Mesenchymal stem cell (in vitro differentiated cells and primary cell): ENCODE data around the gene HES7.

Source experiments
- DNase-seq: peaks from one replicate; pipeline ENCODE4 v3.0.0-alpha.2; 2013
- H2AFZ ChIP-seq: one replicate; pipeline ENCODE4 v1.6.1; 2013; ENCODE audit warnings: low read depth, mild to moderate bottlenecking, control low read depth, inconsistent platforms, low read length, moderate library complexity
- H2AK5ac ChIP-seq: 2 replicates; pipeline ENCODE4 v1.6.1; 2013; ENCODE audit warnings: low read length, moderate library complexity, mild to moderate bottlenecking, inconsistent platforms; ENCODE audit not compliant: severe bottlenecking
- H2BK120ac ChIP-seq: one replicate; pipeline ENCODE4 v1.6.1; 2013; ENCODE audit warnings: low read depth, mild to moderate bottlenecking, inconsistent platforms, low read length, moderate library complexity
- H2BK12ac ChIP-seq, 2 experiments: one replicate each; pipeline ENCODE4 v1.6.1; 2013; ENCODE audit warnings: inconsistent platforms in 2 of 2, low read length in 2 of 2, mild to moderate bottlenecking in 2 of 2, moderate library complexity in 2 of 2, control low read depth in 1 of 2
- H2BK15ac ChIP-seq: one replicate; pipeline ENCODE4 v1.6.1; 2013; ENCODE audit warnings: mild to moderate bottlenecking, low read depth, inconsistent platforms; ENCODE audit not compliant: poor library complexity, severe bottlenecking
- H2BK5ac ChIP-seq: 2 replicates; pipeline ENCODE4 v1.6.1; 2013; ENCODE audit warnings: low read depth, mild to moderate bottlenecking, low read length, control low read depth, inconsistent platforms; ENCODE audit not compliant: poor library complexity, severe bottlenecking
- H3K14ac ChIP-seq, 2 experiments: one replicate each; pipeline ENCODE4 v1.6.1; 2013; ENCODE audit warnings: inconsistent platforms in 2 of 2, low read length in 2 of 2, control low read depth in 1 of 2, mild to moderate bottlenecking in 1 of 2, moderate library complexity in 1 of 2
- H3K18ac ChIP-seq, 2 experiments: one replicate each; pipeline ENCODE4 v1.6.1; 2013; ENCODE audit warnings: inconsistent platforms in 2 of 2, low read length in 2 of 2, control low read depth in 1 of 2, low read depth in 1 of 2, mild to moderate bottlenecking in 1 of 2
- H3K23ac ChIP-seq, 2 experiments: one replicate each; pipeline ENCODE4 v1.6.1; 2013; ENCODE audit warnings: inconsistent platforms in 2 of 2, low read length in 2 of 2, mild to moderate bottlenecking in 2 of 2, moderate library complexity in 2 of 2, control low read depth in 1 of 2
- H3K27ac ChIP-seq: 2 replicates; pipeline ENCODE4 v1.5.1; 2013; ENCODE audit warnings: mild to moderate bottlenecking, moderate library complexity, low read length, control low read depth, inconsistent platforms; ENCODE audit not compliant: poor library complexity, severe bottlenecking
- H3K27me3 ChIP-seq, 2 experiments: 2 replicates each; pipeline versions ENCODE4 v1.6.1 to v1.7.0; 2013; ENCODE audit warnings: low read length in 2 of 2, mild to moderate bottlenecking in 2 of 2, moderate library complexity in 2 of 2, control low read depth in 1 of 2, inconsistent platforms in 1 of 2; ENCODE audit not compliant: control insufficient read depth in 1 of 2, insufficient read depth in 1 of 2
- H3K36me3 ChIP-seq, 2 experiments: 2 replicates each; pipeline versions ENCODE4 v1.6.1 to v1.7.0; 2013; ENCODE audit warnings: low read length in 2 of 2, control low read depth in 1 of 2, inconsistent platforms in 1 of 2, low read depth in 1 of 2, mild to moderate bottlenecking in 1 of 2; ENCODE audit not compliant: insufficient read depth in 2 of 2, control insufficient read depth in 1 of 2
- H3K4ac ChIP-seq, 2 experiments: one replicate each; pipeline ENCODE4 v1.6.1; 2013; ENCODE audit warnings: inconsistent platforms in 2 of 2, low read length in 2 of 2, mild to moderate bottlenecking in 2 of 2, moderate library complexity in 2 of 2, control low read depth in 1 of 2, low read depth in 1 of 2
- H3K4me1 ChIP-seq: 2 replicates; pipeline ENCODE4 v1.6.1; 2013; ENCODE audit warnings: low read depth, low read length, control low read depth; ENCODE audit not compliant: control insufficient read depth, insufficient read depth
- H3K4me2 ChIP-seq: 2 replicates; pipeline ENCODE4 v1.6.1; 2013; ENCODE audit warnings: low read length, mild to moderate bottlenecking, inconsistent platforms; ENCODE audit not compliant: poor library complexity, severe bottlenecking
- H3K4me3 ChIP-seq, 2 experiments: 2 replicates each; pipeline versions ENCODE4 v1.5.1 to v1.7.0; 2013; ENCODE audit warnings: low read length in 2 of 2, mild to moderate bottlenecking in 2 of 2, control low read depth in 1 of 2, low read depth in 1 of 2; ENCODE audit not compliant: insufficient read depth in 1 of 2
- H3K79me1 ChIP-seq: replicated peaks from 2 replicates; pipeline ENCODE4 v1.6.1; 2013; ENCODE audit warnings: mild to moderate bottlenecking, control low read depth, low read length, inconsistent platforms; ENCODE audit not compliant: poor library complexity, severe bottlenecking
- H3K9ac ChIP-seq: 2 replicates; pipeline ENCODE4 v1.7.0; 2013; ENCODE audit warnings: mild to moderate bottlenecking, low read length, moderate library complexity
- H3K9me3 ChIP-seq: 2 replicates; pipeline ENCODE4 v1.7.0; 2013; ENCODE audit warnings: mild to moderate bottlenecking, low read length; ENCODE audit not compliant: control insufficient read depth
- H4K8ac ChIP-seq: one replicate; pipeline ENCODE4 v1.6.1; 2013; ENCODE audit warnings: inconsistent platforms, mild to moderate bottlenecking, low read length, moderate library complexity
- H4K91ac ChIP-seq: one replicate; pipeline ENCODE4 v1.6.1; 2013; ENCODE audit warnings: mild to moderate bottlenecking, low read length, inconsistent platforms
- WGBS: methylation state at CpG from one replicate; pipeline ENCODE4 v1.1.7; 2013; ENCODE audit warnings: mixed read lengths; 5-methylcytosine and 5-hydroxymethylcytosine counted together

The HES7 gene

GRCh38 chr17:8091033-8091687 lies 32.7 kb downstream of the HES7 start:
- H3K4me2 ChIP-seq = no peak overlapping the region
- no peak overlapping the region for H2AFZ ChIP-seq
- no peak overlapping the region for H2BK12ac ChIP-seq
- H3K4me3 ChIP-seq = no peak overlapping the region
- H4K8ac ChIP-seq = no peak overlapping the region
- no peak overlapping the region for H3K9ac ChIP-seq
- H3K4me1 ChIP-seq = peaks cover 2% of the 10 kb centered on the region
- H2BK5ac ChIP-seq = no peak overlapping the region
- no peak overlapping the region for H2BK15ac ChIP-seq
- no peak overlapping the region for H3K23ac ChIP-seq
- H3K27ac ChIP-seq = no peak overlapping the region
- no peak overlapping the region for H3K18ac ChIP-seq
- H3K4ac ChIP-seq = no peak overlapping the region
- 76% methylated on average over 9 of the region's 9 CpGs for WGBS
- H3K9me3 ChIP-seq = no peaks in the 10 kb centered on the region
- no peak for DNase-seq
- H3K27me3 ChIP-seq = peaks cover 67 to 76% of the 10 kb centered on the region in 2 experiments
- H3K14ac ChIP-seq = no peak overlapping the region
- no peak overlapping the region for H2AK5ac ChIP-seq
- H3K36me3 ChIP-seq = no peaks in the 10 kb centered on the region
- no peaks in the 10 kb centered on the region for H3K79me1 ChIP-seq
- H2BK120ac ChIP-seq = no peak overlapping the region
- H4K91ac ChIP-seq = no peak overlapping the region

- Histone ChIP-seq H2AK5ac (no peak overlapping the region), H4K91ac (no peak overlapping the region), H2BK5ac (no peak overlapping the region), H3K4me2 (no peak overlapping the region), H3K9me3 (no peaks in the 10 kb centered on the region), H2BK12ac (no peak overlapping the region), H3K18ac (no peak overlapping the region), H2AFZ (no peak overlapping the region), H3K14ac (no peak overlapping the region), H2BK15ac (no peak overlapping the region), H3K79me1 (no peaks in the 10 kb centered on the region), H3K4me1 (peaks cover 2% of the 10 kb centered on the region), H4K8ac (no peak overlapping the region), H3K4me3 (no peak overlapping the region), H3K36me3 (no peaks in the 10 kb centered on the region), H2BK120ac (no peak overlapping the region), H3K23ac (no peak overlapping the region), H3K9ac (no peak overlapping the region), H3K4ac (no peak overlapping the region), H3K27me3 (peaks cover 69 to 76% of the 10 kb centered on the region in 2 experiments), H3K27ac (no peak overlapping the region)
- no peak for DNase-seq
- 73% methylated on average over 6 of the region's 6 CpGs for WGBS
Observed at GRCh38 chr17:8089728-8090127, 34.2 kb downstream of the HES7 start.

GRCh38 chr17:8087952-8088230 lies 36.0 kb downstream of the HES7 start:
- Histone ChIP-seq H3K9me3 (no peaks in the 10 kb centered on the region), H3K27me3 (peaks cover 77 to 84% of the 10 kb centered on the region in 2 experiments), H3K9ac (no peak overlapping the region), H2BK15ac (no peak overlapping the region), H3K4me1 (peaks cover 2% of the 10 kb centered on the region), H3K4me2 (no peak overlapping the region), H4K8ac (no peak overlapping the region), H4K91ac (no peak overlapping the region), H3K23ac (no peak overlapping the region), H3K36me3 (no peaks in the 10 kb centered on the region), H2BK12ac (no peak overlapping the region), H3K18ac (no peak overlapping the region), H2AFZ (no peak overlapping the region), H2AK5ac (no peak overlapping the region), H3K4me3 (no peak overlapping the region), H3K14ac (no peak overlapping the region), H3K4ac (no peak overlapping the region), H3K27ac (no peak overlapping the region), H2BK120ac (no peak overlapping the region), H3K79me1 (no peaks in the 10 kb centered on the region), H2BK5ac (no peak overlapping the region)
- 82% methylated on average over 5 of the region's 5 CpGs for WGBS
- DNase-seq = no peak

GRCh38 chr17:8087075-8087951 lies 36.6 kb downstream of the HES7 start, which contains the start of gene ALOX12B:
Gene ALOX12B (minus strand): TSS chr17:8087716. CDS start chr17:8087442, 274 bp downstream.
- Histone ChIP-seq H3K4me2 (no peak within 1 kb of the TSS), H3K18ac (no peak within 1 kb of the TSS), H4K91ac (no peak within 1 kb of the TSS), H3K14ac (no peak within 1 kb of the TSS), H3K4me3 (no peak within 1 kb of the TSS), H3K36me3 (no peaks in the 10 kb centered on the region), H3K23ac (no peak within 1 kb of the TSS), H2BK120ac (no peak within 1 kb of the TSS), H3K27me3 (peaks cover 76 to 84% of the 10 kb centered on the region in 2 experiments), H2BK15ac (no peak within 1 kb of the TSS), H3K79me1 (no peaks in the 10 kb centered on the region), H3K9me3 (no peaks in the 10 kb centered on the region), H3K4ac (no peak within 1 kb of the TSS), H4K8ac (no peak within 1 kb of the TSS), H2BK5ac (no peak within 1 kb of the TSS), H2AK5ac (no peak within 1 kb of the TSS), H3K27ac (no peak within 1 kb of the TSS), H3K4me1 (peaks cover 2% of the 10 kb centered on the region), H2BK12ac (no peak within 1 kb of the TSS), H2AFZ (no peak within 1 kb of the TSS), H3K9ac (no peak within 1 kb of the TSS)
- 80% methylated on average over 20 of the region's 20 CpGs for WGBS
- DNase-seq = no peak
